SK-N-SH treated with all-trans-retinoic acid at 6 μM for 48 hours (cell line): ENCODE results near the gene PDLIM4.

Experiments used
- ARNTL ChIP-seq: fragments of 450-650 bp; formaldehyde crosslinking; IDR thresholded peaks from 2 replicates; pipeline ENCODE4 v1.5.0; 2020; ENCODE audit warnings: low read depth, mild to moderate bottlenecking, moderate library complexity, borderline replicate concordance
- ESRRG ChIP-seq: fragments of 250-450 bp; sonication (Bioruptor Pico); IDR thresholded peaks from 2 replicates; pipeline ENCODE4 v1.6.1; 2021; ENCODE audit warnings: mild to moderate bottlenecking
- OSR1 ChIP-seq: fragments of 250-450 bp; sonication (Bioruptor Pico); IDR thresholded peaks from 2 replicates; pipeline ENCODE4 v1.8.0; 2022; ENCODE audit warnings: moderate library complexity, mild to moderate bottlenecking, inconsistent platforms
- TCF4 ChIP-seq: fragments of 250-450 bp; sonication (Bioruptor Pico); IDR thresholded peaks from 2 replicates; pipeline ENCODE4 v1.8.0; 2021; ENCODE audit warnings: mild to moderate bottlenecking, moderate library complexity, borderline replicate concordance
- ZC3H10 ChIP-seq: fragments of 250-450 bp; sonication (Bioruptor Pico); IDR thresholded peaks from 2 replicates; pipeline ENCODE4 v1.5.1; 2021; ENCODE audit warnings: mild to moderate bottlenecking, moderate library complexity
- ZFP3 ChIP-seq: fragments of 250-450 bp; sonication (Bioruptor Pico); IDR thresholded peaks from 2 replicates; pipeline ENCODE4 v1.5.0; 2020; ENCODE audit warnings: mild to moderate bottlenecking, moderate library complexity
- ZFP30 ChIP-seq: fragments of 450-650 bp; formaldehyde crosslinking; IDR thresholded peaks from 2 replicates; pipeline ENCODE4 v1.5.0; 2022; ENCODE audit warnings: mild to moderate bottlenecking, moderate library complexity
- TF ChIP-seq, protein P1 (sequence below): fragments of 250-450 bp; sonication (Bioruptor Pico); IDR thresholded peaks from 2 replicates; pipeline ENCODE4 v1.8.0; 2020; ENCODE audit warnings: mild to moderate bottlenecking, moderate library complexity, borderline replicate concordance
- TF ChIP-seq, protein P2 (sequence below): fragments of 250-450 bp; sonication (Bioruptor Pico); IDR thresholded peaks from 2 replicates; pipeline ENCODE4 v1.5.1; 2021; ENCODE audit warnings: mild to moderate bottlenecking, moderate library complexity
- TF ChIP-seq, protein P3 (sequence below): fragments of 250-450 bp; sonication (Bioruptor Pico); IDR thresholded peaks from 2 replicates; pipeline ENCODE4 v1.5.1; 2020; ENCODE audit warnings: low read depth, mild to moderate bottlenecking, moderate library complexity

DNA sequence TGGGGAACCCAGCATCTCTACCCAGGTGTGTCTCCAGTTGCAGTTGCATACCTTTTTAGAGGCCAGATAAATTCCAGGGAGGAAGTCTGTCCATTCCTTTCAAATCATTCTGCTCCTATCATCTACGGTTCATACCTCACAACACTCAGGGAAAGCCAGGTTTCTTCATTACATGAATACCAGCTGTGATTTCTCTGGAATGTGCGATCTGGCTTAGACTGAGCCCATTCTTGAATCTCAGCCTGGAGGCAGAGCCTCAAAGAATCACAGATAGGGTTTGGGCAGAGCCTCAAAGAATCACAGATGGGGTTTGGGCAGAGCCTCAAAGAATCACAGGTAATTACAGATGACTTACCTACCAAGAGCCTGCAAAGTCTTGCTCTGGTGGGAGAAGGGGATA lies 37.0 kb upstream of the PDLIM4 start:
- TF ChIP-seq ARNTL (CRISPR knock-in tag) (no peak), ESRRG (CRISPR knock-in tag) (no peak), ZFP3 (CRISPR knock-in tag) (no peak), TCF4 (CRISPR knock-in tag) (no peak), OSR1 (no peak), ZFP30 (CRISPR knock-in tag) (no peak), ZC3H10 (no peak)
- TF ChIP-seq, protein P1, sequence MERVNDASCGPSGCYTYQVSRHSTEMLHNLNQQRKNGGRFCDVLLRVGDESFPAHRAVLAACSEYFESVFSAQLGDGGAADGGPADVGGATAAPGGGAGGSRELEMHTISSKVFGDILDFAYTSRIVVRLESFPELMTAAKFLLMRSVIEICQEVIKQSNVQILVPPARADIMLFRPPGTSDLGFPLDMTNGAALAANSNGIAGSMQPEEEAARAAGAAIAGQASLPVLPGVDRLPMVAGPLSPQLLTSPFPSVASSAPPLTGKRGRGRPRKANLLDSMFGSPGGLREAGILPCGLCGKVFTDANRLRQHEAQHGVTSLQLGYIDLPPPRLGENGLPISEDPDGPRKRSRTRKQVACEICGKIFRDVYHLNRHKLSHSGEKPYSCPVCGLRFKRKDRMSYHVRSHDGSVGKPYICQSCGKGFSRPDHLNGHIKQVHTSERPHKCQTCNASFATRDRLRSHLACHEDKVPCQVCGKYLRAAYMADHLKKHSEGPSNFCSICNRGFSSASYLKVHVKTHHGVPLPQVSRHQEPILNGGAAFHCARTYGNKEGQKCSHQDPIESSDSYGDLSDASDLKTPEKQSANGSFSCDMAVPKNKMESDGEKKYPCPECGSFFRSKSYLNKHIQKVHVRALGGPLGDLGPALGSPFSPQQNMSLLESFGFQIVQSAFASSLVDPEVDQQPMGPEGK (CRISPR knock-in tag) = no peak
- TF ChIP-seq, protein P2, sequence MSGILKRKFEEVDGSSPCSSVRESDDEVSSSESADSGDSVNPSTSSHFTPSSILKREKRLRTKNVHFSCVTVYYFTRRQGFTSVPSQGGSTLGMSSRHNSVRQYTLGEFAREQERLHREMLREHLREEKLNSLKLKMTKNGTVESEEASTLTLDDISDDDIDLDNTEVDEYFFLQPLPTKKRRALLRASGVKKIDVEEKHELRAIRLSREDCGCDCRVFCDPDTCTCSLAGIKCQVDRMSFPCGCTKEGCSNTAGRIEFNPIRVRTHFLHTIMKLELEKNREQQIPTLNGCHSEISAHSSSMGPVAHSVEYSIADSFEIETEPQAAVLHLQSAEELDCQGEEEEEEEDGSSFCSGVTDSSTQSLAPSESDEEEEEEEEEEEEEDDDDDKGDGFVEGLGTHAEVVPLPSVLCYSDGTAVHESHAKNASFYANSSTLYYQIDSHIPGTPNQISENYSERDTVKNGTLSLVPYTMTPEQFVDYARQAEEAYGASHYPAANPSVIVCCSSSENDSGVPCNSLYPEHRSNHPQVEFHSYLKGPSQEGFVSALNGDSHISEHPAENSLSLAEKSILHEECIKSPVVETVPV (CRISPR knock-in tag) = no peak
- TF ChIP-seq, protein P3, sequence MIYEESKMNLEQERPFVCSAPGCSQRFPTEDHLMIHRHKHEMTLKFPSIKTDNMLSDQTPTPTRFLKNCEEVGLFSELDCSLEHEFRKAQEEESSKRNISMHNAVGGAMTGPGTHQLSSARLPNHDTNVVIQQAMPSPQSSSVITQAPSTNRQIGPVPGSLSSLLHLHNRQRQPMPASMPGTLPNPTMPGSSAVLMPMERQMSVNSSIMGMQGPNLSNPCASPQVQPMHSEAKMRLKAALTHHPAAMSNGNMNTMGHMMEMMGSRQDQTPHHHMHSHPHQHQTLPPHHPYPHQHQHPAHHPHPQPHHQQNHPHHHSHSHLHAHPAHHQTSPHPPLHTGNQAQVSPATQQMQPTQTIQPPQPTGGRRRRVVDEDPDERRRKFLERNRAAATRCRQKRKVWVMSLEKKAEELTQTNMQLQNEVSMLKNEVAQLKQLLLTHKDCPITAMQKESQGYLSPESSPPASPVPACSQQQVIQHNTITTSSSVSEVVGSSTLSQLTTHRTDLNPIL = no peak
